Erythroblast (primary cell): Measurements from ENCODE around the gene OR8G5.
"Not testable (repeated sequence)": the region's sequence is repeated elsewhere in the genome, so short reads cannot be mapped to it uniquely, and the experiment has no call there.

Source experiments
- GATA1 ChIP-seq: IDR thresholded peaks from 2 replicates; pipeline ENCODE4 v1.6.1; 2011; ENCODE audit warnings: low read depth, mild to moderate bottlenecking, control low read depth, low read length, moderate library complexity
- POLR2A ChIP-seq: IDR thresholded peaks from 2 replicates; pipeline ENCODE4 v1.6.1; 2011; ENCODE audit warnings: mild to moderate bottlenecking, low read length

GRCh38 chr11:124265041-124265440 lies 8.9 kb downstream of the OR8G5 start:
- TF ChIP-seq POLR2A, GATA1: not testable (repeated sequence)
